NCI-H2029 treated with DMSO at 0.1 percent for 48 hours (cell line): ENCODE data around the gene SLC7A5.
"Not testable (repeated sequence)": the region's sequence is repeated elsewhere in the genome, so short reads cannot be mapped to it uniquely, and the experiment has no call there.

Experiments
- DNase-seq: peaks from one replicate; lab custom pipeline; 2025; lab: John Stamatoyannopoulos, UW

SLC7A5 gene

DNA sequence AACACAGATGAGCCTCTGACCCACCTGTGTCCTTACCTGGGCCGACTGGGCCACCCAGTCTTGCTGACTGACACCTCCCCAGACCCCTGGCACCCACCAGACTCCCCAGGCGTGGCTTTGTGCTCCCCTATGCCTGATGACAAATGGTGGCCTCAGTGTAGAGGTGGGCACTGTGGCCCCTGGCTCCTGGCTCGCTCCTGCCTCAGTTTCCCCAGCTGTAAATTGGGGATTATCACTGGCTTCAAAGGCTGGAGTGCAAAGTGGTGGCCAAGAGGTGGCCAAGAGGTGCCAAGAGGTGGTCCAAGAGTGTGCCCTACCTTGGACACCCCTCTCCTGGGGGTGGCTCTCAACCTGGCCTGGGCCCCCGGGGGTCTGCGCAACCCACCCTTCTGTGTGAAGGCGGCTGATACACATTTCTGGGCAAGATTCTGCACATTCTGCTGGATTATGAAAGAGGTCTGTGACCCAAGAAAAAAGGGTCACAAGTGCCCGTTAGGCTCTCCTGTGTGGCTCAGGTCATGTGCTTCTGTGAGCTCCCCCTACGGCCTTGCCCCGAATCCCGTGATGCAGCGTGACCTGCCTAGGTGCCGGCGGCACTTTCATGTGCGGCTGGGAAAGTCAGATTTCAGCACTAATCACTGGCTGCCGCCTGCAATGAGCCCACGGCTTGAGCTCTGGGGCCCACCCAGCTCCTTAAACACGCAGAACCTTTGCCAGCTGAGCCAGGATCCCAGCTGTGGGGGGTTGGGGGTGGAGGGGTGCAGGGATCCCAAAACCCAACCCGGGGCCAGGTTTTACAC is 7.8 kb downstream of the SLC7A5 start:
- not testable (repeated sequence) for DNase-seq

DNA sequence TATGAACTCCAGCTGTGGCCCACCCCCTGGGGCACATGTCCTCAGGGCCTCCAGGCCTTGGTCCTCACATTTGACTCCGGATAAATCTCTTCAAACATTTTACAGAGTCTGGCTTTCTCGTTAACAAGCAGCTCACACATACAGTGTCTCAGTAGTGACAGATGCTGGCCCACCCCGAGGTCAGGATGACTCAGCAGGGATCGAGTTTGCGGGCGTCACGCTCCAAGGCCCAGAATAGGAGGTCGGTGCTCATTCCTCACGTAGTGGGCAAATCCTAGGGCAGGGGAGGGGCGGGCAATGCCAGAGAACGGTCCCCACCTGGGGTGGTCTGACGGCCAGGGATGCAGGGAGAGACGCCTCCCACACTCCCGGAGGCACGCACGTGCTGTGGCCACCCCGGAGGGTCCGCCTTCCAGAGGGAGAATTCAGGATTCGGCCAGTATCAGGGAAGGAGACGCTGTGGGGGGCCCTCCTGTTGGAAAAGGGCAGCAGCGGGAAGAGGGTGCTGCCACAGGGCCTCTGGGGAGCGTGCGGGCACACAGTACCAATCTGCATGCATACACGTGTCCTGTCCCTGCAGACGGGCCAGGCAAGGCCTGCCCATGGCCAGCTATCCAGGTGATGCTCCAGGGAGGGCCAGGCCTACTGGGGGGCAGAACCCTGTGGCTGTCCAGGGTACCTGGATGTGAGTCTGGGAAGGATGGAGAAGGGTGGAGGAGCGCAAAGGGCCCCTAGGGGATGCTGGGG is 8.6 kb downstream of the SLC7A5 start:
- no peak for DNase-seq

DNA sequence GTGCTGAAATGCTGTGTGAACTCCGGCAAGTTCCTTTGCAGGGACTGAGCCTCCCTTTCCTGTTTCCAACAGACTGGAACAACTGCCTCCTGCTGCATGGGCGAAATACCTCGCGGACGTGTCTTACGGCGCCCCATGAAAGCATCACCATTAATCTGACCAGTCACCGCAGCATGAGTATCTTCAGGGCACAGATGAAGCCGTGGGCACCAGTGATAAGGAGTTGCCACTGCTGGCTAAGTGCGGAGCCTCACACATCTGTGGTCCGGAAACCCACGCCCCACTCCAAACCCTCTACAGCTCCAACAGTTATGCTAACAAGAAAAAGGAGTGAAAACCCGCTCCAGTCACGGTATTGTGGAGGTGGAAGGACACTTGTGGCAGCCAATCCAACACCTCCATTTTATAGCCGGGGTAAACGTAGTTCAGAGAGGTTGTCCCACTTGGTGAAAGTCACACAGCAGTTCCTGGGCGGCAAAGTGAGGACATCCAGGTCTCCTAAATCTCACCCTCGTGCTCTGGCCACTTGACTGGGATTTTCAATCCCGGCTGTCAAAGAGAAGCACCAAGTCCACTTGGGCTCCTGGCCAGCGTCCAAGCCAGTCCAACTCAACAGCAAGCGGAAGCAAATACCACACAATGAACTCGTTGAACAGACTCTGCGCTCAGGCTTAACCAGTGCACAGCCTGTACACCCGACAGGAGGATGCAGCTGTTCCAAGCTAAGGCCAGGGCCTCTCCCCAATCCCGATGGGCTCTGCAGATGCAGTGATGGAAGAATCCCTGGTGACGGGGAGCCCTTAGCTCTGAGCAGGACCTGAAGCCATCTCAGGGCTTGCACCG is 10.9 kb downstream of the SLC7A5 start:
- not testable (repeated sequence) for DNase-seq

DNA sequence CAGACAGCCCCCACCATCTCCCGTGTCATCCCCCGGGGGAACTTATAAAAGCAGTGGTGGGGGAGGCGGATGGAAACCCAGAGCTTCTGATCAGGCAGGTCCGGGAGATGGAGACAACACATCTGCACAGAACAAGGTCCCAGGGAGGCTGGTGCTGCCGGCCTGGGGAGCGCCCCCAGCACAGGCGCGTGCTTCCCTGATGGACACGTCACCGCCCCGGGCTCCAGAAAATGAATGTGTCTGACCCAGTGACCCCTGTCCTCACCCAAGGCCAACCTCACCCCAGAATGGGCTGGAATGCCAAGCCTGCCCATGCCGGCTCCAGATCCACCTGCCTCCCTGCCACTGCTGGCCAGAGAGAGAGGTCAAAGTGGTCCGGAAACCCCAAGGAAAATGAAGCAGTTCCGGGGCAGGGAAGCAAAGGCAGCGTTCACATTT is 12.5 kb downstream of the SLC7A5 start:
- DNase-seq: no peak

DNA sequence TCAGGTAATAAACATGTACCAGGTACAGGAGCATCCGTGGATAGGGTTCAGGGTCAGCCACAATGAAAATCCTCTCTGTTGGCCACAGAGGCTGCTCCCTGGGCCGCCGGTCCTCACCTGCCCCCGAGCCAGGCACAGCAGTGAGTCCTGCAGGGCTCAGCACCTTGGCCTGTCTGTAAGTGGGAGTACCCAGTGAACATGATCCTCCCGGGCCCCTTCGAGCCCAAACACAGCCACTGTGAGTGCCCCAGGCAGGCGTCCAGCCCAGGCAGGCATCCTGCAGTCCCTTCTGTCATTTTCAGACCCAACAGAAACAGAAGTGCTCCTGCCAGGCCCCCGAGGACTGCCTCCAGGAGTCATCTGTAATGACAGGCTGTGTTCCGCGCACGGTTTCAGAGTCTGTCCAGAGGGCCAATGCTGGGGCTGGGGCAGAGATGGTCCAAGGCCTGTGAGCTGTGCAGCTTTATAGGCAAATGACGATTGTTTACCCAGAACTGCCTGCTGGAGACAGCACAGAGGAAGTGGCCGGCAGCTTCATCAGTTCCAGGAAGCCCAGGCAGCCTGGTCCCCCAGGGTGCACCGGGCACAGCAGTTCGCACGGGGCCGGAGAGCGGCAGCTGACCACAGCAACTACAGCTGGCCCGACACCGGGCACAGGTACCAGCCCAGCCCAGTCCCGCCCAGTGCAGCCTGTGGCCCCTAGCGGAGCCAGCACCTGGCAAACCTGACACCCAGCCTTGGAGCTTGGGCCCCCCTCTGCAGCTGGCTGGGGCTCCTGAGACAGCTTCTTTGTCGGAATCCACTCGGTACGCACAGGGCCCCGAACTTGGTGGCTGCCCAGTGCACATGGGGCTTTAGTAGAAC is 13.2 kb downstream of the SLC7A5 start:
- no peak for DNase-seq

DNA sequence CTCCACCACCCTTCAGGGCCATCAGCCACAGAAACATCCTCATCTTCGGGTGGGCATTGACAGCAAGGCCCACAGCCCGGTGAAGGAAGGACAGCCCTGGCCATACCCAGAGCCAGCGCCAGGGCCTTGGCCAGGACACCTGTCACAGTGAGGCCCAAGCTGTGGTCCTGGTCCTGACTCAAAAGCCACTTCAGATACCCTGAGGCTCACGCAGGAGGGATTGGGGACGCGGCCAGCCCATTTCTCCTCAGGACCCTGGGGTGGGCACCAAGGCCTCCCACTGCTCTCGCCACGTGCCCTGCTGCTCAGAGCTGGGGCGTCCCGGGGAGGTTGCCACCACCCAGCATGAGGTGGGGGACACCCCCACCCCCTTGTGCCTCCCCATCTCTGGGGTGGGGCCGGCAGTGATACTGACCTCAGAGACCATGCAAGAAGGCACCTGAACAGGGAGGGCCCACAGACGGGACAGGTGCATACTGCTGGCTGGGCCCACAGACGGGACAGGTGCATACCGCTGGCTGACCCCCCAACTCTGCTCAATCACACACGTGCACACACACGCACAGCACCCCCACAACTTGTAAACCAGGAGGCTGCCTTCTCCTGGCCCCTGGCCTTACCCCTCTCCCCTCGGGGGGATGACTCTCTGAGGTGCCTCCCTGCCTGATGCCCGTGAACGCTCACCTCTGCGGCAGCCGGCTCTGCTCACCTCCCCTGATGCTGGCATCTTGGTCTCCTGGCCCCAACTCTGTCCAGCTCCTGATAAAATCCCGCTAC is 14.2 kb downstream of the SLC7A5 start:
- no peak for DNase-seq

DNA sequence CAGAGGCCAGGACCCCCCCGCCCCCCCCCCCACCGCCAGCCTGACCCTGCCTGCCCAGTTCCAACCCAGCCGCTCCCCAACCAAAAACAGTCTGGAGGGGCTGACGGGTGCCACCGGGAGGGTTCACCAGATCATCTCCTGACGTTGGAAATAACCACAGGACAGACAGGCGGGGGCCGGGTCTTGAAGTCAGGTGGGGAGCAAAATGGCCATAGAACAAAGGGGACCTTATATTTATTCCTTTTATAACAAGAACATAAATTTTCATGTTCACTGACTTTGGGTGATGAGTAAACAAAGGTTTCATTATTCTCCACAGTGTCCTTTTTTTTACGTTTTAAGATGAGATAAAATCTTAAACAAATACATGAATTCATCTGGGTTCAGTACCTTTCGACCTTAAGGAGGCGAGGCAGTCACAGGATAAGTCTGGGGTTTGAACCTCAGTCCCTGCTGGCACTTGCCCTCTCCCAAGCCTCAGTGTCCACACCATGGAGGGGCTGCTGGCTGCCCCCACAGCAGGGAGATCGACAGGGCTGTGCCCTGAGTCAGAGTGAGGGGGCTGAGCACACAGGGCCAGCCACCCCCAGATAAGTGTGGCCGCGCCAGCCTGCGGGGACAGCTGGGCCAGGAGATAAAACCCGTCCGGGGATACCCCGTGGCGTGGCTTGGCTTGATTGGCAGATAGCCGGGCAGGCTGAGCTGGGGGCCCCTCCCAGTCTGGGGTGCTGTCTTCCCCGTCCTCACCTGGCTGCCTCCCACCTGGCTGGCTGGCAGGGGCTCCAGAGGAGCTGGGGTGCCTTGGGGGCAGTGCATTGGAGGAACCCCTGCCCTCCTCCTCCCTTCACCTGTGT is 15.0 kb downstream of the SLC7A5 start:
- DNase-seq: no peak

DNA sequence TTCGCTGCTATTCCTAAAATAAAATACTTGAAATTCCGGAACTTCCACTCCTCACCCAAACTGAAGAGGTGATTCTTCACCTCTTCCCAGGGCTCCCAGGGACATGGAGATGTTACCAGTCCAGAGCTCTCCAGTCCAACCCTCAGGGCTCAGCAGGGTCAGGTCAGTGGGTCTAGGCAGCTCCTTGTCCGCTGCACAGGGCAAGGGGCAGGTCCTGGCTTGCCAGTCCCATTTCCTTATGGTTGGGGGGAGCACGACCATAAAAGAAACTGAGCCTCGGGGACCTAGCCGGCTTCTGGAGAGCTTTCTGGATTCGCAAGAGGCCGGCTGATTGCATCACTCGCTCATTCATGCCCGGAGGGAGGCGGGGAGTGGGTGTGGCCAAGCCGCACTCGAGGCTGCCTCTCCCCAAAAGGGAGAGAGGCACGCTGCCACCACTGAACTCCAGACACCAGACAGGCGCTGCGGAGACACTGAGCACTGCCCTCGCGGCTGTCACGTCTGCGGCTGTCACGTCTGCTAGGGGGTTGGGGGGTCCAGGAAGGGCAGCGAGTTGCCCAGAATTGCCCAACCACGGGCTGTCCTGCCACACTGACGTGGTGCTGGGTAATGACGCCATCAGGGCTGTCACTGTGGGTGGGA is 15.8 kb downstream of the SLC7A5 start:
- no peak for DNase-seq

DNA sequence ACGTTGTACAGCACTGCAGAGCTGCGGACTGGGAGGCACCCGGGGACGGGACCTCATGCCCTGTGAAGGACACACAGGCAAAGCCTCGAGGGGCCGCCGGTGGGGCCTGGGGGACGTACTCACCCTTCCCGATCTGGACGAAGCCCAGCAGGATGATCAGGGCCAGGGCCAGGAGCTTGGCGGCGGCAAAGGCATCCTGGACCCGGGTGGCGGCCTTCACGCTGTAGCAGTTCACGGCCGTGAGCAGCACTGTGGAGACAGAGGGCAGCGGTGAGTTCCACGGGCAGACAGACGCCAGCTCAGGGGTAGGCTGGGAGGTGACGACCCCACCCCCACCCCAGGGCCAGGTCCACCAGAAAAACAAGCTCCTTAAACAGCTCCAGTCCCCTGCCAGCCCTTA is 17.7 kb downstream of the SLC7A5 start:
- no peak for DNase-seq

DNA sequence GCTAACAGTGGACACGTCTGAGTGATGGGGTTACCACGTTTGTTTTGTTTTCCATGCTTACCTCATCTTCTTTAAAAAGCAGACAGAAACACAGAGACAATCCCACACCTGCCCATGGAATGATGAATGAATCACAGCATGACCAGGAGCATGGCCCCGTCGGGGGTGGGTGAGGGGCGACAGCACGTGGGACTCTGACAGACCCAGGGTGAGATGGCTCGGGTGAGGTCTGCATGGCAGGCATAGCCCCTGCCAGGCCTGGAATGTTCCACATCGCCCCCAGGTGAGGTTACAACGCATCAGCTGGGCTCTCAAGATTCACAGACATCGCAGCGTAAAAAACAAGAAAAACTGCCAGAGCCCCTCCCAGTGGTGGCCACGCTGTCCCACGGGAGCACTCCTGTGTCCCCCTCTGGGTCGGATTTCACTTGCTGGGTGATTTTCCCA is 18.1 kb downstream of the SLC7A5 start:
- no peak for DNase-seq

DNA sequence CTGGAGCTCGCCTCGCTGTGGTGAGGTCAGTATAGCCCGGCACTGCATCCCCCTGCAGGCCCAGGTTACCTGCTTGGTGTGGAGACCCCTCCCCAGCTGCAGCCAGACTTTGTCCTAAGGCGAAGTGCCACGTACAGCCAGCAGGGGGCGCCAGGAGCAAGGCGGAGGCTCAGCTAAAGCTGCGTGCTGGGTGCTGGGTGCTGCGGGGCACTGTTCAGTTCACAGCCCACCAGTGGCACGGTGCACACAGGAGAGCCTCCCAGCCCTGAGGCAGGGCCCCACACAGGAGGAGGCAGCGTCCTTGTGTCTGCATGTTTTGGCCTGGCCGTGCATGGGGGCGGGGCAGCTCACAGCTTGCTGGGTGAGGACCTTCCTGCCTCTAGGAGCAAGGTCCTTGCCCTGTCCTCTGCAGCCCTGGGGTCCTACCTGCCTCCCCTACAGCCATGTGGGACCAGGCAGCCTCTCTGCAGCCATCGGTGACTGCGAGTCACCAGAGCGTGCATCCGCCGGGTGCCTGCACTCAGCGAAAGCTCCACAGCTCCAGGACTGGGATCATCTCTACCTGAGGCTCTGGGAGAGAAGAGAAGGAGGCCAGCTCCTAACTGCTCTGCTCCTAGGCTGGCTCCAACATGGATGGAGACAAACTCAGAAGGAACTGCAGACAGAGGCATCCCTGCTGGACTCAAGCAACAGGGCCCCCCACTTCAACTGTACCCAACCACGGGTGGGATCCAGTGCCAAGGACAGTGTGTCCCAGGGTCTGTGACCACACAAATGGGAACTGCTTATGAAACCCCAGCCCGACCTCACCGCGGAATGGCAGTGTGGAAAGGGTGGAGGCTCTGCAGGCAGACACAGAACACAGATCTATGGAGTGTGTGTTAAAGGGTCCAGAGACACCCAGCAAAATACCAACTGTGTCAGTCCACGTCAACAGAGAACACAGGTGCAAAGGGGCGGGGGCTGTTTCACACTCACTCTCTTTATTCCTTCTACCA is 19.0 kb downstream of the SLC7A5 start:
- DNase-seq: no peak

DNA sequence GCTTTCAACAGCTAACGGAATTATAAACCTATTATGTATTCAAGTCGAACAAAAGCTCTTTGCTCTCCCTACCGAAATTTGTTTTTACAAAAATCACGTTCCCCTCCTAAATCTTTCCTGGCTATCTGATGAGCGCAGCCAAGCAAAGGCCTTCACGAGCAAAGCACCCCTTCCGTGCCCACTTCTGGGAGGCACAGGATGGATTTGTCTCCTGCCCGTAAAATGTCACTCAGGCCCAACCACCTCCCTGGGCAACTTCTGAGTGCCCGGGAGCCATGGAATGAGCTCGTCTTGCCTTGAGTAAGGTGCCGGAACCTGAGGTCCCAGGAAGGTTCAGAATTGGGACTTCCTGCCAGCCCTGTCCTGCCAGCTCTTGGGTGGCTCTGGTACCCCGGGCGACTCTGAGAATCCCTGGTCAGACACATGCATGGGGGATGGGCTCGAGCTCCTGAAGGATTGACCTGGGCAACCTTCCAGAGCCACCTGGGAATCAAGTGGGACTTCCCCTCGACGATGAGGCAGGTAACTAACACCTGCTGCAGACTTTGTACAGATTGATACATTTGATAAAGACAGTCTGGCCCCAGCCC is 19.8 kb downstream of the SLC7A5 start:
- DNase-seq: no peak

DNA sequence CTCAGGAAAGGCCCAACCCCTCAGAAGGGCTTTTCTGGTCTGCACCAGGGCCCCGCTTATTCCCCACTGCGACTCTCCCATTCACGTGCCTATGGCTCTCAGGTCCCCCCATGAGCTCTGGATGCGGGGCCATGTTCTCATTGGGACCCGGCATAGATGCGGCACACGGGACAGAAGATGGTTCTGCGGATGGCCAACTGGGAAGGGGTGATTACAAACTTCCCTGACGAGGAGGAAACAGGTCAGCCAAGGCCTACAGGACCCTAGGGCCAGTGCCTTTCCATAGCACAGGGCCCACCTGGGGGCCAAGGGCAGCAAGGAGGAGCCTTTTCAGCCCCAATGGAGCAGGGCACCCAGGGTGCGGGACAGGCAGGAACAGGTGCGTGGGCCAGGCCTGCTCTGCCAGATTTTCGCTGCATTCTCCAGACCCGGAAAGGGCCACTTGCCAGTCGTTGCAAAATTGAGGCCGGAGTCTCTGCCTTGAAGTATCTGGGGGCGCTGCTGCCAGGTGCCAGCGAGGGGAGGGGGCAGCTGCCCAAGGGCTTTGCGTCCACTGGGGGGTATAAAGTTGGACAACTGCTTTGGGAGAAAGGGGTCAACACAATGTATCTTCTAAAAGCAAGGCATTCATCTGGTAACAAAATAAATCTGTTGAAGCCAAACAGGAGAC is 20.5 kb downstream of the SLC7A5 start:
- no peak for DNase-seq

DNA sequence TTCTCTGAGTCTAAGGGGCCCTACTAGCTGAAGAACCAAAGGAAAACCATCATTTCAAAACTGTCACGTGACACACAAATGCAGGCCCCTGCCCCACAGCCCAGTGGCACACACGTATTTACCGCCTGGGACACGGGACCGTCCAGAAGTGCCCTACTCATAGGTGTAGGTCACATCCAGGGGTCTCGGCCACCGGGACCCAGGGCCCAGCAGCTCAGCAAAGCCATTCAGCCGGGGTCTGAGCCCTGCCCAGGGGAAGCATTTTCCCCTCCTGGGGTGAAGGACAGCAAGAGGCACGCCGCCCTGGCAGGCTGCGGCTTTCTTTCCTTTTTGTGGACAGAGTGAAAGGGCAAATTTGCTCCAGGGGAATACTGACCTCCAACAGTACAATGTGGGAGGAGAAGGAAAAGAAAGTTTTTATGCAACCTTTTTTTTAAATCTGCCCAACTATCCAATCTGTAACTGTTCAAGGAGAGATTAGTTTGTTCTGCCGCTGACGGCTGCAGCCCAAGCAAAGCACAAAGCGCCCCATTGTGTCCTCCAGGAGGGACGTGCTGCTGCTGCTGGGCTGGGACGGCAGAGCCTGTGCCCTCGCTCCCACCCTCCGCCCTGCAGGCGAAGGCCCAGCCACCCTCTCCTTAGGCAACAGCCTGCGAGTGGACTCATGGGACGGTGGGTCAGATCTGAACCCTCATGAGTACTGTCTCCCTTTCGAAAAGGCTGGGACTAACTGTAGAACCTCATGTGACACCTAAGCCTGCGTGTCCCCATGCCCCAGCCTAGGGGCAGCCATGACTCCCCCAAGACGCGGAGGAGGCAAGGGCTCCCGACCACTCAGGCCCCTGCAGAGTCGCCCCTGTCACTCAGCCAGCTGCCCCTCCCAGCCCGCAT is 21.3 kb downstream of the SLC7A5 start:
- DNase-seq: no peak

DNA sequence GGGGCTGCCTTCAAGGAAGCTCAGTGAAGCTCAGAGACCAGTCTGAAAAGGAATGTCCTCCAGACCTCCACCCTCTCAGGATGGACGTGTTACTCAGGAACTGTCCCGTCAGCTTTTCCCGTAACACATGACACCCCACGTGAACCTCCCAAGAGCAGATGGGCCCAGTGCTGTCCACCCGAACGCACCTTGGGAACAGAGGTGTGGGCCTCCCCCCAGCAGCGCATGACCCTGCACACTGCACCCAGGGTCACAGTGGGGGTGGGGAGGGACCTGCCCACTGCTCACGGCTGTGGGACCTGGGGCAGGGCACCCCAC is 21.9 kb downstream of the SLC7A5 start:
- DNase-seq: no peak
